Measurements from ENCODE around the gene TMA16.
"Not testable (repeated sequence)": the region's sequence is repeated elsewhere in the genome, so short reads cannot be mapped to it uniquely, and the experiment has no call there.

The TMA16 gene

GRCh38 chr4:163523791-163524365 lies 29.4 kb downstream of the TMA16 start:
- DNase-seq = no peak

GRCh38 chr4:163525982-163526381 lies 31.5 kb downstream of the TMA16 start:
- no peak for DNase-seq

GRCh38 chr4:163527172-163527571 lies 32.7 kb downstream of the TMA16 start:
- DNase-seq = no peak

DNA sequence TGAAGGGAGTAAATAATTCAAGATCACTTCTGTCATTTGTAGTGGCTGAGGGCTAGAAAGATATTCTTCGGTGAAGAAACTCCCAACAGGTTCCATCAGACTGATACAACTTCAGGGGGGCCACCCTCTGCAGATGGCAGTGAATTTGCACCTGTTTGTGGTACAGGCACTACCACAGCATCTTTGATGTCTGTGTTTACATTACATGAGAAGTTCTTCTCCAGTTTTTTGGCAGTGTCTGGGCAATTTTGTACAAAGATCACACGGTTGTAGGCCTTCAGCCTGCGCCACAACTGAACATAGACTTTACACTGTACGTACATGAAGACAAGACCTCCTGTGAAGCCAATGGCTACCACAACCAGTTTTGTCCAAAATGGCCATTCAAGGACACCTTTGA lies 34.2 kb downstream of the TMA16 start:
- DNase-seq = no peak

DNA sequence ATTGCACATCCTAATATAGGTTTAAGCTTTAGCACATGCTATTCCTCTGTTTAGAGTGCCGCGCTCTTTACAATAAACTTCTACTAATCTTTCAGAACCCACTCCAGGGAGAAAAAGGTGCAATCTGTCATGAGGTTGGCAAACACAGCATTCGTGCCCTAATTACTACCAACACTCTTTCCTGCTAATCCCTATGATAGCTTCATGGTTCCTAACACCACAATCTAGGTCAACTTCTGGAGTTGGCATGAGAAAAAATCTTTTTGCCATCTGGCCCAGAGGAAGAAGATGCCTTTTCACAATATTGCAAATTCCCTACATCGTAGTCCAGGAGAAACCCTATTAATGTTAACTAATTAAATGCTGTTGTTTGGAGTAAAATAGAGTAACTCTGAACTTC lies 39.6 kb downstream of the TMA16 start:
- no peak for DNase-seq

DNA sequence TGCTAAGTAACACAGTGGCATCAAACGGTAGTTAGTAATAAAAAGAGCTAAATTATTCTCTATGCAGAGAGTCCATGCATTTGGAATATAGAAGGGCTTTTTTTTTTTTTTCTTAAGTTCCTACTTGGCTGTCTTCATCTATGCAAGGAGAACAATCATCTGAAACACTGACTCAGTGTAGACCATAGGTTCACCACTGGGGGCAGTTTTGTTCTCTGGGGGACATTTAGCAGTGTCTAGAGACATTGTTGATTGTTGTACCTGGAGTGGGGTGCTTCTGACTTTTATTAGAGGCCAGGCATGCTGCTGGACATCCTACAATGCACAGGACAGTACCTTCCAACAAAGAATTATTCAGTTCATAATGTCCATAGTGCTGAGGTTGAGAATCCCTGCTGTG lies 41.2 kb downstream of the TMA16 start:
- no peak for DNase-seq

DNA sequence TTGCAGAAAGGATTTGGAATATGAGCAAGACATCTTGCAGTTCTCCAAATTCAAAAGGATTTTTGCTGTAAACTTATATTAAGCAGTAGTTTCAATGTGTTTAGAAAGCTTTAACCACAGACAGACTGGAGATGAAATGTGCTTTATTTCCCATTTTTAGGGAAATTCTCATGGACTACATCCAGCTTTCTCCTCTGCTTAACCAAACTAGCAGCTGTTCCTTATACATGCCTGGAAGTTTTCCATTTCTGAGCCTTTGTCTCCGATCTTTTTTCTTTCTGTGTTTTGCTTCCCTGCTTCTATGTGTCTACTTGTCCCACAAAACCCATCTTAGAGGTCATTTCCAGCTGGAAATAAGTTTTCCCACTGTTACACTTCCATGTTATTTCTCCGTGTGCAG lies 41.6 kb downstream of the TMA16 start:
- no peak for DNase-seq

GRCh38 chr4:163537114-163537513 lies 42.6 kb downstream of the TMA16 start:
- no peak for DNase-seq

- not testable (repeated sequence) for DNase-seq
Measured at GRCh38 chr4:163538820-163539219, 44.3 kb downstream of the TMA16 start.

- DNase-seq = no peak
Measured at GRCh38 chr4:163540448-163540847, 46.0 kb downstream of the TMA16 start.

DNA sequence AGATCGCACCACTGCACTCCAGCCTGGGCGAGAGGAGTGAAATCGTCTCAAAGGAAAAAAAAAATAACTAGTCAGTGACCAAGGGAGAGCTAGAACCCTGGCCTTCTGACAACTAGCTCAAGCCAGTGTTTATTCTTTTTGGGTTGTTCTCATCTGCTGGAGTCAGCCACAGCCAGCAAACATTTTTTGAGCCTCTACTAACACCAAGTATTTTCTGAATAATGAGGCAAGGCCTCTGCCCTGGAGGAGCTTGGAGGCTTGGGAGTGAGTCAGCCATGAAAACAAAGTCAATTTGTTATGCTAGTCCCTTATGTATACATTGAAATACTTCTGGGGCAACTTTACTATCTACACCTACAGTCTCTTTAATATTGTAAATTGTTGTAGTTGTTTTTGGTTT lies 46.5 kb downstream of the TMA16 start:
- no peak for DNase-seq

- DNase-seq = no peak
Measured at GRCh38 chr4:163542275-163542674, 47.8 kb downstream of the TMA16 start.

DNA sequence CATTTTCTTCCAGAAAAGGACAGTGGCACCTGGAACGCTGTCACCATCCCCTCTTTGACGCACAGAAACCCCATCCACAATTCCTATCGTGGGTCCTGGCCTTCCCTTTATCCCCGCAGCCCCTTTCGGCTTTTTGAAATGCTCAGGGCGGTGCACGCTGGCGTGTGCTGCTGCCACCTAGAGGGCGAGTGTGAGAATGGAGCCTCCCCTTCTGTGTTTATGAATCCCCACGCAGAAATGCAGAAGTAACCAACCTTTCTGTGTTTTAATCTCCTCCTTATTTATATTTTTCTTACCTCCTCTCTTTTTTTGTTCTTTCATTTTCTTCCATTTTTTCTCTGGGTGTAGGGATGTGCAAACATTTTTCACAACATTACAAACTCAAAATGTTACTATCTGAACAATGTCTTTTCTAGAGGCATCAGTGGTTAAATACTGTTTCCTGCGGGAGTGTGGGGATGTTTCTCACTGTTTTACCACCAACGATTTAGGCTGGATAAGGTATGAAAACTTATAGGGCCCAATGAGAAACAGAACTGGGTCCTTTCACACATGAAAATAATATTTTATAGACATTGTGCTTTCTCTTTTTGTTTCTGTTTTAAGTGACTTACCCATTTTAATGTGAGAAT lies 50.0 kb downstream of the TMA16 start:
- DNase-seq = peak; percentile 69

DNA sequence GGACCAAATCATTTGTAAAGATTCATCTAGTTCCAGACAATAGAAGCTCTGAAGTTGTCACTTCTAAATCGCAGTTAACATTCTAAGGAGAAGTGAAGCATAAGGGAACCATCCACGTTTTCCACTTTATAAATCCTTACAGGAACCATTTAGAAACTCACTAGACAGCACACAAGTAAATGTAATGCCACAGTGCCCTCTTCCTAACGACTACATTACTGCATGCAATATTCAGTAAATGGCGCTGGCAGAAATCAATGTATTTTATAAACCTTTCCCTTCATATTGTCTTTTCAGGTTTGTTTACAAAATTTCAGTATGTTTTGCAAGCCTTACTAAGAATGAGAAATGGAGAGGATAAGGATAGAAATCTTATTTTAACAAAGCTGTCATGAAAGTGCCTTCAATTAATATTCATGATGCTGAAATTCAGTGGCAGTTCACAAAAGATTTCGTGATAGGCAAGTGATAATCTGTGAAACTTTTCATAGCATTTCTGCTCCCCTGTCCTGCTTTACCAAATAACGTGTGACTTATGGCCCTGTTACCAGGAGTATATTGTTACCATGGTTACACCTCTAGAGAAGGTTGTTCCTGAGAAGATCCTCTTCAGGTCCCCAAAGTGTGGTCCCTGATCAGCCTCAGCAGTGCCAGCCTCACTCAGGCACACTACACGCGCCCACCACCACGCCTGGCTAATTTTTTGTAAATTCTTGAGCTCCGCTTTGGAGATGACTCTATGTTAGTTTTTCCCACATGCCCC lies 54.2 kb downstream of the TMA16 start:
- peak; percentile 29 for DNase-seq

- DNase-seq = no peak
Measured at GRCh38 chr4:163550869-163551267, 56.4 kb downstream of the TMA16 start.

DNA sequence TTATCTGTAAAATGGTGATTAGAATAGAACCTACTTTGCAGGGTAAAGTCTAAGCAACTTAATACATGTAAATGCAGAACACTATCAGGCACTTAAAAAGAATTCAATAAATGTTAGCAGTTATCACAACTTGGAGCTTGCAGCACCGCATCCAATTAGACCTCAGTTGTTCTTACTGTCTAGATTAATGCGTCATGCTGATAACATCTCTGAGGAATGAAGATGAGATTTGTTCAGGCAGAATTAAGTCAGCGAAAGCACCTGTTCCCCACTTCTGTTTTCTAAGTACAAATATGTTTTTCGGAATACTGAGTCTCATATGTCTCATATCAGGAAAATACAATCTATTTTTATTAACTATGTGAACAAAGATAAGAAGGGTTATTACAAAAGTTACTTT lies 58.7 kb downstream of the TMA16 start:
- no peak for DNase-seq

DNA sequence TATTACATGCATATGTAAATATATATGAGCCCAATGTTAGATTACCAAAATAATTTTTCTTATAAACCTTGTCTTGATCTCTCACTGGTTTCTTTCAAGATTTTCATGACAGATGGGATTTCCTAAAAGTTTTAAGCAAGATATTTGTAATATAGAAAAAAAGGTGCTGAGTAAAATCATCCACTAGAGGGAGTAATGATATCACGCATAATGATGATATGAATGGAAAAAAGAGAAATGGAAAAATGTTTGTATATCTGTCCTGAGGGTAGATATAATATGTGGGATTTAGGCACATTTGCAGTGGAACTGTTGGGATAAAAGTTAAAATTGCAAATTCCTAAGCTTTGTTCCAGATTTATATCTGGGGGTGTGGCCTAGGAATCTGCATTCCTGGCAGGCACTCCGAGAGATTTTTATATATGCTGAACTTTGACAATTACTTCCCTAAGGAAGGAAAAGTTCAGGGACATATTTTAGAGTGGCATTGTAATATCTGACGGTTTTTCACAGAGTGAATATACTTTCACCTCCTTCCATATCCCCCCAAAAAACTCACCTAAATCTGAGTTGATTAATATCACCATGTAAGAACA lies 60.5 kb downstream of the TMA16 start:
- DNase-seq = no peak

- no peak for DNase-seq
Measured at GRCh38 chr4:163556177-163556576, 61.7 kb downstream of the TMA16 start.

DNA sequence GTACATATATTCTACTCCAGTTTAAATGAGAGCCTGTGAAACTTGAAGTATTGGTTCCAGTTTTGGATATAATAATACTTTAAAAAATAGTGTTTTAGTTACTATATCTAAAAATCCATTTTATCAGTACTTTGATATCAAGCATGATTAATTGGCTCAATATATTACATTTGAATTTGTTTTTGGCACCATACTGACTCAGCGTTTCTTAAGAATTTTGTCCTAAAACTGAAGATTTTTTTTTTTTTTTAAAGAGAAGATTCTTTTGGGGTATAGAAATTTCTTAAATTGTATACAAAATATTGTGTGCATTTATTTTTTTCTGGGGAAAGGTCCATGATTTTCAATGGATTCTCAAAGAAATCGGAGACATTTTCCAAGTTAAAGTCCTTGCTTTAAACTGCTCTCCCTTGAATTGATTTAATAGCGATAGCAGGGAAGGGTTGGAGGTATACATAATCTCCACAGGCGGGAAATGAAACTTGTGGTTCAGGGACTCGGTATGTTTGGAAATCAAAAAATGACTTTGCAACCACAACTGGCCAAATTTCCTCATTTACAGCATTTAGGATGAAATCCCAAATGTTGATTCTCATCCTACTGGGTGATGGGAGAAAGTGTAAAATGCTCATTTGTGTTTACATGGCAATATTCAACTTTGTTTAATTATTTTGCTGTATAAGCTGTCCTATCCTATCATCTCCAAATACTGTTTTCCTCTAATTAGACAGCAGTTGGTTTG lies 62.3 kb downstream of the TMA16 start:
- no peak for DNase-seq

GRCh38 chr4:163558539-163559044 lies 64.1 kb downstream of the TMA16 start:
- DNase-seq = peak; percentile 8

DNA sequence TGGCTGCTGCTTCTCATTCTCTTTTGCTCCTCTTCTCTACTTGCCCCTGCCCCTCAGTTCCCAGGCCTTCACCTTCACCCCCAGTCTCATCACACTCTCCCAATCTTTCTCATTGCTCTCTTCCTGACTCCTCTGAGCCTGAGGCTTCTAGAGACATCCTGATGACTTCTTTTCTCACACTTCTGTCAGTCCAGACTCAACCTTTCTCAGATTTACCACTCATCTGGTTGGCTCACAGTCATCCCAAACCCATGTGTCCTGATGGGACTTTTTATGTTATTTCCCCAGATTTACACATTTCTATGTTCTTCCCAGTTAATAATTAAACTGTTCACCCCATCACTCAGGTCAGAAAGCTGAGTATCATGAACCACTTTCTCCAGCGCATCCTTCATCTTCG lies 68.0 kb downstream of the TMA16 start:
- DNase-seq = no peak

GRCh38 chr4:163563592-163563991 lies 69.1 kb downstream of the TMA16 start:
- no peak for DNase-seq

GRCh38 chr4:163564221-163564720 lies 69.8 kb downstream of the TMA16 start:
- DNase-seq = no peak
